Body of pancreas (tissue), 4 donors: ENCODE data around the gene PPP1R9B.

Experiments used
- POLR2A ChIP-seq, 3 donors: fragments of 450-650 bp; IDR thresholded peaks; one replicate each; pipeline ENCODE4 v1.6.1; 2016; ENCODE audit warnings: antibody characterized with exemption in 3 of 3, mild to moderate bottlenecking in 2 of 3
- TF ChIP-seq, protein P1 (sequence below), 7 experiments: fragments of 450-650 bp in 4 of 7; fragments of 200-600 bp in 3 of 7; sonication (generic) in 3 of 7; IDR thresholded peaks; one replicate each; pipeline ENCODE4 v1.5.1; 2016 to 2019; ENCODE audit warnings: antibody characterized with exemption in 7 of 7

DNA sequence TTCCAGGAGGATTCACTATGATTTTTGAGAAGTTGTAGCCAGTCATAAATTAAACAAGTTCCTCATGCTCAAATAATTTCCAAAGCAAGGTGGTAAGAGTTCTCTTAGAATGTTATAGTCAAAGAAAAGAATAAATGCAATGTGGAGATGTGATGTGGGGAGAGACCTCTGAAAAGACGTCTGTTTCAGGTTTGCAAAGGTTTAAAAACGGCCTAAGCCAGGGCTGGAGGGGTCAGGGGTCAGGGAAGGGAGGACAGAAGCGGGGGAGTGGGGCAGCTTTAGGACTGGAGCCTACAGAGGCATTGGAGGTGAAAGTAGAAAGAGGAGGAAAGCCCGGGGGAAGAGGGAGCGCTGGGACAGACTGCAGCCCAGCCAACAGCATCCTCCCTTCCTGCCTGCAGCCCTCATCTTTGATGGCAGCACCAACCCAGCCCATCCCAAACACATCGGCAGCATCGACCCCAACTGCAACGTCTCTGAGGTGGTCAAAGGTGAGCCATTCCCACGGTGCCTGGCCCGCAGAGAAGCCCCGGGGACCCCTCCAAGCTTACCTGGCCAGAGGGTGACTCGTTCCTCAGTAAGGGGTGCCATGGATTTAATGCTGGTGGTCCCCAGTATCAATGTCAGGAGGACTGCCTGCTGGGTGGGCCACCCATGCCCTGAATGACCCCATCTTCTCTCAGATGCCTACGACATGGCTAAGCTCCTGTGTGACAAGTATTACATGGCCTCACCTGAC is 43.9 kb downstream of the PPP1R9B start:
- TF ChIP-seq, protein P1, sequence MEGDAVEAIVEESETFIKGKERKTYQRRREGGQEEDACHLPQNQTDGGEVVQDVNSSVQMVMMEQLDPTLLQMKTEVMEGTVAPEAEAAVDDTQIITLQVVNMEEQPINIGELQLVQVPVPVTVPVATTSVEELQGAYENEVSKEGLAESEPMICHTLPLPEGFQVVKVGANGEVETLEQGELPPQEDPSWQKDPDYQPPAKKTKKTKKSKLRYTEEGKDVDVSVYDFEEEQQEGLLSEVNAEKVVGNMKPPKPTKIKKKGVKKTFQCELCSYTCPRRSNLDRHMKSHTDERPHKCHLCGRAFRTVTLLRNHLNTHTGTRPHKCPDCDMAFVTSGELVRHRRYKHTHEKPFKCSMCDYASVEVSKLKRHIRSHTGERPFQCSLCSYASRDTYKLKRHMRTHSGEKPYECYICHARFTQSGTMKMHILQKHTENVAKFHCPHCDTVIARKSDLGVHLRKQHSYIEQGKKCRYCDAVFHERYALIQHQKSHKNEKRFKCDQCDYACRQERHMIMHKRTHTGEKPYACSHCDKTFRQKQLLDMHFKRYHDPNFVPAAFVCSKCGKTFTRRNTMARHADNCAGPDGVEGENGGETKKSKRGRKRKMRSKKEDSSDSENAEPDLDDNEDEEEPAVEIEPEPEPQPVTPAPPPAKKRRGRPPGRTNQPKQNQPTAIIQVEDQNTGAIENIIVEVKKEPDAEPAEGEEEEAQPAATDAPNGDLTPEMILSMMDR (IDR thresholded peaks at IDR 0.05): no peak
- TF ChIP-seq POLR2A (IDR thresholded peaks at IDR 0.05): no peak
